SK-N-SH (cell line): ENCODE data around the gene RAB8B. TPM values are rescaled to one million over a fixed set of nuclear protein-coding genes. Genes with fewer than 3 reads are reported as not detected.
A peak's percentile ranks its signal among the peaks of the same experiment; 100 is the strongest.

Source experiments
- CHD2 ChIP-seq: fragments of 150-350 bp; IDR thresholded peaks from 2 replicates; pipeline ENCODE4 v1.6.1; 2018; ENCODE audit warnings: low read length; ENCODE audit not compliant: partially characterized antibody
- EP300 ChIP-seq, 2 experiments: IDR thresholded peaks; 2 replicates each; pipeline versions ENCODE4 v1.4.0 to v1.6.1; 2012; ENCODE audit warnings: borderline replicate concordance in 1 of 2, low read depth in 1 of 2, low read length in 1 of 2
- FOSL2 ChIP-seq: IDR thresholded peaks from 2 replicates; pipeline ENCODE4 v1.4.0; 2012; ENCODE audit warnings: low read depth, mild to moderate bottlenecking, moderate library complexity, borderline replicate concordance
- FOXM1 ChIP-seq: IDR thresholded peaks from 2 replicates; pipeline ENCODE4 v1.4.0; 2012; ENCODE audit warnings: low read depth, mild to moderate bottlenecking
- GATA2 ChIP-seq: sonication (generic); formaldehyde crosslinking; IDR thresholded peaks from 2 replicates; pipeline ENCODE4 v1.5.0; 2020; ENCODE audit warnings: mild to moderate bottlenecking, missing genetic modification reagents
- MEF2A ChIP-seq: IDR thresholded peaks from 2 replicates; pipeline ENCODE4 v1.4.0; 2012; ENCODE audit warnings: low read depth, borderline replicate concordance
- NRF1 ChIP-seq: IDR thresholded peaks from 2 replicates; pipeline ENCODE4 v1.6.1; 2012; ENCODE audit warnings: low read depth, mild to moderate bottlenecking, low read length
- RAD21 ChIP-seq: IDR thresholded peaks from 2 replicates; pipeline ENCODE4 v1.6.1; 2012; ENCODE audit warnings: mild to moderate bottlenecking, low read length
- SIN3A ChIP-seq: IDR thresholded peaks from 2 replicates; pipeline ENCODE4 v1.6.1; 2012; ENCODE audit warnings: low read depth, mild to moderate bottlenecking, low read length, moderate library complexity, borderline replicate concordance
- SMC3 ChIP-seq: IDR thresholded peaks from 2 replicates; pipeline ENCODE4 v1.6.1; 2012; ENCODE audit warnings: low read depth, low read length, improper control_type of control experiment
- TAF1 ChIP-seq: IDR thresholded peaks from 2 replicates; pipeline ENCODE4 v1.6.1; 2012; ENCODE audit warnings: low read depth, mild to moderate bottlenecking, low read length, moderate library complexity, borderline replicate concordance
- YY1 ChIP-seq: IDR thresholded peaks from 2 replicates; pipeline ENCODE4 v1.4.0; 2012; ENCODE audit warnings: low read depth, mild to moderate bottlenecking
- polyA plus RNA-seq, 3 experiments: library from polyadenylated mRNA; depleted of rRNA; stranded (reverse); fragments of >200 nt; gene quantifications; 2 replicates each; pipeline ENCODE4 v1.2.3, GENCODE V29; 2012
- TF ChIP-seq, protein P1 (sequence below): IDR thresholded peaks from 2 replicates; pipeline ENCODE4 v1.4.0; 2012; ENCODE audit warnings: low read depth, borderline replicate concordance
- TF ChIP-seq, protein P2 (sequence below): fragments of 150-350 bp; IDR thresholded peaks from 2 replicates; pipeline ENCODE4 v1.6.1; 2016; ENCODE audit warnings: mild to moderate bottlenecking, low read depth, low read length
- TF ChIP-seq, protein P3 (sequence below): IDR thresholded peaks from 2 replicates; pipeline ENCODE4 v1.4.0; 2012; ENCODE audit warnings: low read depth
- TF ChIP-seq, protein P4 (sequence below): fragments of 200-600 bp; sonication (generic); IDR thresholded peaks from 2 replicates; pipeline ENCODE4 v1.6.1; 2017; ENCODE audit warnings: antibody characterized with exemption, mild to moderate bottlenecking, moderate library complexity
- TF ChIP-seq, protein P5 (sequence below): IDR thresholded peaks from 2 replicates; pipeline ENCODE4 v1.6.1; 2012; ENCODE audit warnings: mild to moderate bottlenecking, low read depth, low read length, moderate library complexity
- TF ChIP-seq, protein P6 (sequence below): IDR thresholded peaks from 2 replicates; pipeline ENCODE4; 2012

RAB8B gene
- polyA plus RNA-seq, 1 of the 3 experiments (the other 2 are of a cell fraction) = 5.4 TPM

DNA sequence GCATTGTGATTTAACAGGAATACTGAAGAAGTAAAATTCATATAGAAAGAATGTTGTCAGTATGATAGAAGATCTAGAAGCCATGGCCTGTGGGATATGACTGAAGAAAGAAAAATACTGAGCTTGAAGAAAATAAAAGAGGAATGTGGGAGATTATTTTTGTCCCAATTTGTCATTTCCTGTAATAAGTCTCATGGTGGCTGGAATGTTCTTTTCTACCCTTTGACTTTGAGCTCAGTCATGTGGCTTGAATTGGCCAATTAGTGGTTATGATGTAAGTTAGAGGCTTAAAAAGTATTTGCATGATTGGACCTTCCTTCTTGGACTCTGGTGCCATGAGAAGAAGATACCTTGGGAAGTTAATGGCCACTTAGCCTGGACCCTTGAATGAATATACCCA lies 102.1 kb downstream of the RAB8B start (continued):
- TF ChIP-seq, protein P1, sequence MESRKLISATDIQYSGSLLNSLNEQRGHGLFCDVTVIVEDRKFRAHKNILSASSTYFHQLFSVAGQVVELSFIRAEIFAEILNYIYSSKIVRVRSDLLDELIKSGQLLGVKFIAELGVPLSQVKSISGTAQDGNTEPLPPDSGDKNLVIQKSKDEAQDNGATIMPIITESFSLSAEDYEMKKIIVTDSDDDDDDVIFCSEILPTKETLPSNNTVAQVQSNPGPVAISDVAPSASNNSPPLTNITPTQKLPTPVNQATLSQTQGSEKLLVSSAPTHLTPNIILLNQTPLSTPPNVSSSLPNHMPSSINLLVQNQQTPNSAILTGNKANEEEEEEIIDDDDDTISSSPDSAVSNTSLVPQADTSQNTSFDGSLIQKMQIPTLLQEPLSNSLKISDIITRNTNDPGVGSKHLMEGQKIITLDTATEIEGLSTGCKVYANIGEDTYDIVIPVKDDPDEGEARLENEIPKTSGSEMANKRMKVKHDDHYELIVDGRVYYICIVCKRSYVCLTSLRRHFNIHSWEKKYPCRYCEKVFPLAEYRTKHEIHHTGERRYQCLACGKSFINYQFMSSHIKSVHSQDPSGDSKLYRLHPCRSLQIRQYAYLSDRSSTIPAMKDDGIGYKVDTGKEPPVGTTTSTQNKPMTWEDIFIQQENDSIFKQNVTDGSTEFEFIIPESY = no peak
- TF ChIP-seq CHD2 = no peak
- TF ChIP-seq EP300 (IDR thresholded peaks at IDR 0.05; ENCODE audit: borderline replicate concordance in 1 of 2, low read depth in 1 of 2, low read length in 1 of 2) = peak in 1 of 2 experiments; percentile 28; a peak in 1 of 4 replicates
- TF ChIP-seq GATA2 = no peak
- TF ChIP-seq TAF1 = no peak
- no peak for TF ChIP-seq FOSL2
- TF ChIP-seq, protein P2, sequence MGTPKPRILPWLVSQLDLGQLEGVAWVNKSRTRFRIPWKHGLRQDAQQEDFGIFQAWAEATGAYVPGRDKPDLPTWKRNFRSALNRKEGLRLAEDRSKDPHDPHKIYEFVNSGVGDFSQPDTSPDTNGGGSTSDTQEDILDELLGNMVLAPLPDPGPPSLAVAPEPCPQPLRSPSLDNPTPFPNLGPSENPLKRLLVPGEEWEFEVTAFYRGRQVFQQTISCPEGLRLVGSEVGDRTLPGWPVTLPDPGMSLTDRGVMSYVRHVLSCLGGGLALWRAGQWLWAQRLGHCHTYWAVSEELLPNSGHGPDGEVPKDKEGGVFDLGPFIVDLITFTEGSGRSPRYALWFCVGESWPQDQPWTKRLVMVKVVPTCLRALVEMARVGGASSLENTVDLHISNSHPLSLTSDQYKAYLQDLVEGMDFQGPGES = no peak
- TF ChIP-seq SMC3 = no peak
- TF ChIP-seq, protein P3, sequence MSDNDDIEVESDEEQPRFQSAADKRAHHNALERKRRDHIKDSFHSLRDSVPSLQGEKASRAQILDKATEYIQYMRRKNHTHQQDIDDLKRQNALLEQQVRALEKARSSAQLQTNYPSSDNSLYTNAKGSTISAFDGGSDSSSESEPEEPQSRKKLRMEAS = peak; percentile 56; the same call in 1 of the 2 replicates
- TF ChIP-seq, protein P4, sequence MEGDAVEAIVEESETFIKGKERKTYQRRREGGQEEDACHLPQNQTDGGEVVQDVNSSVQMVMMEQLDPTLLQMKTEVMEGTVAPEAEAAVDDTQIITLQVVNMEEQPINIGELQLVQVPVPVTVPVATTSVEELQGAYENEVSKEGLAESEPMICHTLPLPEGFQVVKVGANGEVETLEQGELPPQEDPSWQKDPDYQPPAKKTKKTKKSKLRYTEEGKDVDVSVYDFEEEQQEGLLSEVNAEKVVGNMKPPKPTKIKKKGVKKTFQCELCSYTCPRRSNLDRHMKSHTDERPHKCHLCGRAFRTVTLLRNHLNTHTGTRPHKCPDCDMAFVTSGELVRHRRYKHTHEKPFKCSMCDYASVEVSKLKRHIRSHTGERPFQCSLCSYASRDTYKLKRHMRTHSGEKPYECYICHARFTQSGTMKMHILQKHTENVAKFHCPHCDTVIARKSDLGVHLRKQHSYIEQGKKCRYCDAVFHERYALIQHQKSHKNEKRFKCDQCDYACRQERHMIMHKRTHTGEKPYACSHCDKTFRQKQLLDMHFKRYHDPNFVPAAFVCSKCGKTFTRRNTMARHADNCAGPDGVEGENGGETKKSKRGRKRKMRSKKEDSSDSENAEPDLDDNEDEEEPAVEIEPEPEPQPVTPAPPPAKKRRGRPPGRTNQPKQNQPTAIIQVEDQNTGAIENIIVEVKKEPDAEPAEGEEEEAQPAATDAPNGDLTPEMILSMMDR = no peak
- no peak for TF ChIP-seq SIN3A
- TF ChIP-seq RAD21 = no peak
- peak; percentile 80 for TF ChIP-seq MEF2A
- no peak for TF ChIP-seq NRF1
- TF ChIP-seq FOXM1 = no peak
- TF ChIP-seq, protein P5, sequence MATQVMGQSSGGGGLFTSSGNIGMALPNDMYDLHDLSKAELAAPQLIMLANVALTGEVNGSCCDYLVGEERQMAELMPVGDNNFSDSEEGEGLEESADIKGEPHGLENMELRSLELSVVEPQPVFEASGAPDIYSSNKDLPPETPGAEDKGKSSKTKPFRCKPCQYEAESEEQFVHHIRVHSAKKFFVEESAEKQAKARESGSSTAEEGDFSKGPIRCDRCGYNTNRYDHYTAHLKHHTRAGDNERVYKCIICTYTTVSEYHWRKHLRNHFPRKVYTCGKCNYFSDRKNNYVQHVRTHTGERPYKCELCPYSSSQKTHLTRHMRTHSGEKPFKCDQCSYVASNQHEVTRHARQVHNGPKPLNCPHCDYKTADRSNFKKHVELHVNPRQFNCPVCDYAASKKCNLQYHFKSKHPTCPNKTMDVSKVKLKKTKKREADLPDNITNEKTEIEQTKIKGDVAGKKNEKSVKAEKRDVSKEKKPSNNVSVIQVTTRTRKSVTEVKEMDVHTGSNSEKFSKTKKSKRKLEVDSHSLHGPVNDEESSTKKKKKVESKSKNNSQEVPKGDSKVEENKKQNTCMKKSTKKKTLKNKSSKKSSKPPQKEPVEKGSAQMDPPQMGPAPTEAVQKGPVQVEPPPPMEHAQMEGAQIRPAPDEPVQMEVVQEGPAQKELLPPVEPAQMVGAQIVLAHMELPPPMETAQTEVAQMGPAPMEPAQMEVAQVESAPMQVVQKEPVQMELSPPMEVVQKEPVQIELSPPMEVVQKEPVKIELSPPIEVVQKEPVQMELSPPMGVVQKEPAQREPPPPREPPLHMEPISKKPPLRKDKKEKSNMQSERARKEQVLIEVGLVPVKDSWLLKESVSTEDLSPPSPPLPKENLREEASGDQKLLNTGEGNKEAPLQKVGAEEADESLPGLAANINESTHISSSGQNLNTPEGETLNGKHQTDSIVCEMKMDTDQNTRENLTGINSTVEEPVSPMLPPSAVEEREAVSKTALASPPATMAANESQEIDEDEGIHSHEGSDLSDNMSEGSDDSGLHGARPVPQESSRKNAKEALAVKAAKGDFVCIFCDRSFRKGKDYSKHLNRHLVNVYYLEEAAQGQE = no peak
- TF ChIP-seq, protein P6, sequence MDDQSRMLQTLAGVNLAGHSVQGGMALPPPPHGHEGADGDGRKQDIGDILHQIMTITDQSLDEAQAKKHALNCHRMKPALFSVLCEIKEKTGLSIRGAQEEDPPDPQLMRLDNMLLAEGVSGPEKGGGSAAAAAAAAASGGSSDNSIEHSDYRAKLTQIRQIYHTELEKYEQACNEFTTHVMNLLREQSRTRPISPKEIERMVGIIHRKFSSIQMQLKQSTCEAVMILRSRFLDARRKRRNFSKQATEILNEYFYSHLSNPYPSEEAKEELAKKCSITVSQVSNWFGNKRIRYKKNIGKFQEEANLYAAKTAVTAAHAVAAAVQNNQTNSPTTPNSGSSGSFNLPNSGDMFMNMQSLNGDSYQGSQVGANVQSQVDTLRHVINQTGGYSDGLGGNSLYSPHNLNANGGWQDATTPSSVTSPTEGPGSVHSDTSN = no peak
- no peak for TF ChIP-seq YY1
